Osteoblast (primary cell): ENCODE results near the gene DNAH12. TPM values are rescaled to one million over a fixed set of nuclear protein-coding genes. Genes with fewer than 3 reads are reported as not detected.

Source experiments
- DNase-seq: peaks from one replicate; pipeline ENCODE4 v3.0.0; 2011; ENCODE audit warnings: low spot score, mixed read lengths; ENCODE audit not compliant: insufficient read length; ENCODE audit errors: missing footprints
- H2AFZ ChIP-seq: 2 replicates; pipeline ENCODE4 v1.6.0; 2011; ENCODE audit warnings: mild to moderate bottlenecking, low read length
- H3K27ac ChIP-seq: 2 replicates; pipeline ENCODE4 v1.5.1; 2011; ENCODE audit warnings: mild to moderate bottlenecking, low read depth, low read length, moderate library complexity
- H3K27me3 ChIP-seq: 2 replicates; pipeline ENCODE4 v1.6.0; 2012; ENCODE audit warnings: mild to moderate bottlenecking, control low read depth, inconsistent platforms, low read length, moderate library complexity; ENCODE audit not compliant: insufficient read depth
- H3K36me3 ChIP-seq: 2 replicates; pipeline ENCODE4 v1.5.1; 2011; ENCODE audit warnings: mild to moderate bottlenecking, low read length, control low read depth, moderate library complexity; ENCODE audit not compliant: insufficient read depth
- H3K4me1 ChIP-seq: 2 replicates; pipeline ENCODE4 v1.5.1; 2011; ENCODE audit warnings: mild to moderate bottlenecking, low read length, control low read depth, moderate library complexity; ENCODE audit not compliant: insufficient read depth
- H3K4me2 ChIP-seq: 2 replicates; pipeline ENCODE4 v1.6.0; 2011; ENCODE audit warnings: mild to moderate bottlenecking, low read length; ENCODE audit not compliant: insufficient read depth
- H3K4me3 ChIP-seq: fragments of 200-600 bp; sonication (generic); 3 replicates; pipeline ENCODE4 v1.5.1; 2012; ENCODE audit warnings: mild to moderate bottlenecking, low read length, inconsistent platforms; ENCODE audit not compliant: insufficient read depth
- H3K79me2 ChIP-seq: 2 replicates; pipeline ENCODE4 v1.6.0; 2012; ENCODE audit warnings: mild to moderate bottlenecking, low read length, control low read depth, inconsistent platforms; ENCODE audit not compliant: insufficient read depth
- H3K9me3 ChIP-seq: 2 replicates; pipeline ENCODE4 v1.5.1; 2011; ENCODE audit warnings: low read depth, low read length, control low read depth
- H4K20me1 ChIP-seq: 2 replicates; pipeline ENCODE4 v1.6.0; 2012; ENCODE audit warnings: mild to moderate bottlenecking, low read length, control low read depth; ENCODE audit not compliant: insufficient read depth
- total RNA-seq: library from RNA; depleted of rRNA; stranded (reverse); fragments of >200 nt; gene quantifications from 2 replicates; pipeline ENCODE4 v1.2.3, GENCODE V29; 2012
- TF ChIP-seq, protein P1 (sequence below): IDR thresholded peaks from 2 replicates; pipeline ENCODE4 v1.5.1; 2011; ENCODE audit warnings: mild to moderate bottlenecking, low read depth, low read length, moderate library complexity; ENCODE audit errors: extremely low read depth

DNAH12 gene
- total RNA-seq, 1 donor = under 0.01 TPM

DNA sequence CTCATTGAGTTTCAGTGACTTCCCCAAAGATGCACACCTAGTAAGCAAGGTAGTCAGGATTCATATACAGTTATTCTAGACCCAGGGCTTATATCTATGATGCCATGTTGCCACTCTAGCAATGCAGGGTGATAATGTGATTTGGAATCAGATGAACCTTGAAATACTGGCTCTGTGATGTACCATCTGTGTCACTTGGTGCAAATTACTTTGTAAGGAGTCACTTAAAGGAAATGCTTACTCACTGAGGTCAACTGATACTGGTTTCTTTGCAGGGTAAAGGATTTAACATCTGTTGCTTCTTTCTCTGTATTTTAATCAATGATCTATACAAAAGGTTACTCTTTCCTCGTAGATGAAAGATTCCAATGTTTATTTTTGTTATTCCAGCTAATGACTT is 262.4 kb downstream of the DNAH12 start:
- H3K4me3 ChIP-seq = no peak overlapping the region
- no peak for DNase-seq
- no peak overlapping the region for H3K27ac ChIP-seq
- H4K20me1 ChIP-seq = no peaks in the 10 kb centered on the region
- no peak overlapping the region for H3K4me2 ChIP-seq
- H3K27me3 ChIP-seq = no peaks in the 10 kb centered on the region
- no peaks in the 10 kb centered on the region for H3K9me3 ChIP-seq
- no peaks in the 10 kb centered on the region for H3K36me3 ChIP-seq
- TF ChIP-seq, protein P1, sequence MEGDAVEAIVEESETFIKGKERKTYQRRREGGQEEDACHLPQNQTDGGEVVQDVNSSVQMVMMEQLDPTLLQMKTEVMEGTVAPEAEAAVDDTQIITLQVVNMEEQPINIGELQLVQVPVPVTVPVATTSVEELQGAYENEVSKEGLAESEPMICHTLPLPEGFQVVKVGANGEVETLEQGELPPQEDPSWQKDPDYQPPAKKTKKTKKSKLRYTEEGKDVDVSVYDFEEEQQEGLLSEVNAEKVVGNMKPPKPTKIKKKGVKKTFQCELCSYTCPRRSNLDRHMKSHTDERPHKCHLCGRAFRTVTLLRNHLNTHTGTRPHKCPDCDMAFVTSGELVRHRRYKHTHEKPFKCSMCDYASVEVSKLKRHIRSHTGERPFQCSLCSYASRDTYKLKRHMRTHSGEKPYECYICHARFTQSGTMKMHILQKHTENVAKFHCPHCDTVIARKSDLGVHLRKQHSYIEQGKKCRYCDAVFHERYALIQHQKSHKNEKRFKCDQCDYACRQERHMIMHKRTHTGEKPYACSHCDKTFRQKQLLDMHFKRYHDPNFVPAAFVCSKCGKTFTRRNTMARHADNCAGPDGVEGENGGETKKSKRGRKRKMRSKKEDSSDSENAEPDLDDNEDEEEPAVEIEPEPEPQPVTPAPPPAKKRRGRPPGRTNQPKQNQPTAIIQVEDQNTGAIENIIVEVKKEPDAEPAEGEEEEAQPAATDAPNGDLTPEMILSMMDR = no peak
- H2AFZ ChIP-seq = no peak overlapping the region
- H3K79me2 ChIP-seq = no peaks in the 10 kb centered on the region
- peaks cover 6% of the 10 kb centered on the region for H3K4me1 ChIP-seq

DNA sequence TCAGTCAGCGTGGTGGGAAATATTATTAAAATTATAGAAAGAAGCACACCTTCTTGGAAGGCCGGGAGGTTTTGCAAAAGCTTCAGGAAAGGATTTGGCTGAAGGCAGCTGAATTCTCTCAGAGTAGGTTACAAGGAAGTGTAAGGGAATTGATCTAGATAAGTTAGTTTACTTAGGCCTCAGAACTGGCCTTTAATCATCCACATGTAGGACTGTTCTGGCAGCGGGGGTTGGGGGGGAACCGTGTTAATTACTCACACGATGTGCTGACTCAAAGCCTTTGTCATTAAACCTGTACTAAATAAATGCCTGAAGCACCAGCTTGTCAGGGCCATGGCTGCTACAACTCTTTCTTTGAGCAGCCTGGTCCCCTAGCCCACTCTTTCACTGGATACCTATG is 264.5 kb downstream of the DNAH12 start:
- Histone ChIP-seq H2AFZ (no peak overlapping the region), H3K4me1 (peaks cover 6% of the 10 kb centered on the region), H3K27ac (no peak overlapping the region), H3K27me3 (no peaks in the 10 kb centered on the region), H3K4me3 (no peak overlapping the region), H3K36me3 (no peaks in the 10 kb centered on the region), H3K9me3 (no peaks in the 10 kb centered on the region), H3K4me2 (no peak overlapping the region), H4K20me1 (no peaks in the 10 kb centered on the region), H3K79me2 (no peaks in the 10 kb centered on the region)
- TF ChIP-seq, protein P1 = no peak
- DNase-seq = no peak

DNA sequence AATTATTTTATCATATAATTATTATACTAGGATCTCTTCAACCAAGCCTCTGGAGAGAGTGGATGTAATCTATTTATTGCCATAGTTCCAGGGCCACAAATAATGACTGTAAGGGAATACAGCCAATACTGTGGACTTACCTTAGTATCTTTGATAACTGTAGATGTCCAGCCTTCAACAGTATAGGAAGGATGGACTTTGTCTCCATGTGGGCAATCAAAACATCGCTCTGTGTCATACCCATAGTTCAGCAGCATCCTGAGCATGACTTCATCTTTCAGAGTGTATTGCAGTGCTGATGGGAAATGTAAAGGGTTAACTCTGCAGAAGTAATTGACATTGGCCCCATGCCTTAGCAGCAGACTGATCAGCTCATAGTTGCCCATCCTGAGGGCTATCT is 265.9 kb downstream of the DNAH12 start:
- Histone ChIP-seq H3K9me3 (no peaks in the 10 kb centered on the region), H2AFZ (no peak overlapping the region), H3K79me2 (no peaks in the 10 kb centered on the region), H3K27ac (no peak overlapping the region), H3K4me1 (peaks cover 6% of the 10 kb centered on the region), H4K20me1 (no peaks in the 10 kb centered on the region), H3K4me2 (no peak overlapping the region), H3K27me3 (no peaks in the 10 kb centered on the region), H3K4me3 (no peak overlapping the region), H3K36me3 (peaks cover 3% of the 10 kb centered on the region)
- TF ChIP-seq, protein P1 = no peak
- no peak for DNase-seq

DNA sequence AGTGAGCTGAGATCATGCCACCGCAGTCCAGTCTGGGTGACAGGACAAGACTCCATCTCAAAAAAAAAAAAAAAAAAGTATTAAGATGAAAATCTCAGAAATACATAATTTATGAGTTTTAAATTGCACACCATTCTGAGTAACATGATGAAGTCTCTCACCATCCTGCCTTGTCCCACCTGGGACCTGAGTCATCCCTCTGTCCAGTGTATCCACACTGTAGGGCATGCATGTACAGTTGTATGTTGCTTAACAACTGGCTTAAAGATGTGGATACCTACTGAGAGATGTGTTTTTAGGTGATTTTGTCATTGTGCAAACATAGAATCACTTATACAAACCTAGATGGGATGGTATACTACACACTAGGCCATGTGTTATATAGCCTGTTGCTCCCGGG is 268.8 kb downstream of the DNAH12 start:
- no peak overlapping the region for H2AFZ ChIP-seq
- no peak overlapping the region for H3K4me3 ChIP-seq
- no peak for DNase-seq
- no peak overlapping the region for H3K27ac ChIP-seq
- TF ChIP-seq, protein P1 = no peak
- H3K9me3 ChIP-seq = no peaks in the 10 kb centered on the region
- no peak overlapping the region for H3K4me2 ChIP-seq
- H4K20me1 ChIP-seq = no peaks in the 10 kb centered on the region
- peaks cover 7% of the 10 kb centered on the region for H3K36me3 ChIP-seq
- H3K4me1 ChIP-seq = no peaks in the 10 kb centered on the region
- H3K27me3 ChIP-seq = no peaks in the 10 kb centered on the region
- H3K79me2 ChIP-seq = no peaks in the 10 kb centered on the region
